Thoracic aorta endothelial cell (primary cell): ENCODE results near the gene COX8A. TPM values are rescaled to one million over a fixed set of nuclear protein-coding genes. Genes with fewer than 3 reads are reported as not detected.

Experiments used
- small RNA-seq: library from RNA; depleted of rRNA; stranded (forward); fragments of <200 nt; gene quantifications from one replicate; pipeline ENCODE3, GENCODE V24; 2012
- total RNA-seq: library from RNA; depleted of rRNA; stranded (reverse); fragments of >200 nt; gene quantifications from 2 replicates; pipeline ENCODE4 v1.2.3, GENCODE V29; 2012

COX8A gene, protein sequence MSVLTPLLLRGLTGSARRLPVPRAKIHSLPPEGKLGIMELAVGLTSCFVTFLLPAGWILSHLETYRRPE
- total RNA-seq, result 188 and 250 TPM in 2 replicates

DNA sequence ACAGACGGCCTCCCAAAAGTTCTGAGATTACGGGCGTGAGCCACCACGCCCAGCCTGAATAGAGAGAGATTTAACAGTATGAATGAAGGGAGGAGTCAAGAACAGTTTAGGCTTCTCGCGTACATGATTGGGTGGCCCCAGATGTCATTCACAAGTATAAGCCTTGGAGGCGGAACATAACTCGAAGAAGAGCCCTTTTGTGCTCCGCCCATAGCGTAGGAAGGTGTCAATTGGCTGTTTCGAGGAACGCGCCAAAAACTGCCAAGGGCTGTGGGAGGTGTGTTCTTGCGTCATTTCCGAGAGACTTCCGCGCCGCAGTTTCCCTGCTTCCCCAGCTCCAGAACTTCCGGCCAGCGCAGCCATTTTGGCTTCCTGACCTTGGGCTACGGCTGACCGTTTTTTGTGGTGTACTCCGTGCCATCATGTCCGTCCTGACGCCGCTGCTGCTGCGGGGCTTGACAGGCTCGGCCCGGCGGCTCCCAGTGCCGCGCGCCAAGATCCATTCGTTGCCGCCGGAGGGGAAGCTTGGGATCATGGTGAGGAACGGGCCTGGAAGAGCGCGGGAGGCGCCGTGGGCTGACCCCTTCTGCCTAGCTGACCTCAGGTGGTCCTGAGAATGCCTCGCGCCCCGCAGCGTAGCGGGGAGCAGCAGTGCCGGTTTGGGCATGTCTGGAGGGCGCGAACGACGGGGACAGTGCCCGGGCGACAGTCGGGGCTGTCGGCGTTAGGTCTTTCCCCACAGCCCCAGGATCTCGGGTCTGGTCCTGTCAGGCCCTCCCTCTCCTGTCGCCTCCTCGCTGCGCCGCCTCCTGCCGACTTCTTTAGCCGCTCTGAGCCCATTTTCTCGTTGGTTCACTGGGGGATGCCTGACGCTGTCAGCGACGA lies at the start of gene COX8A:
Gene COX8A, plus strand, starts transcription at position 362 of the 885 bp plus-strand sequence. Its CDS starts 61 bp downstream, at position 423.

DNA sequence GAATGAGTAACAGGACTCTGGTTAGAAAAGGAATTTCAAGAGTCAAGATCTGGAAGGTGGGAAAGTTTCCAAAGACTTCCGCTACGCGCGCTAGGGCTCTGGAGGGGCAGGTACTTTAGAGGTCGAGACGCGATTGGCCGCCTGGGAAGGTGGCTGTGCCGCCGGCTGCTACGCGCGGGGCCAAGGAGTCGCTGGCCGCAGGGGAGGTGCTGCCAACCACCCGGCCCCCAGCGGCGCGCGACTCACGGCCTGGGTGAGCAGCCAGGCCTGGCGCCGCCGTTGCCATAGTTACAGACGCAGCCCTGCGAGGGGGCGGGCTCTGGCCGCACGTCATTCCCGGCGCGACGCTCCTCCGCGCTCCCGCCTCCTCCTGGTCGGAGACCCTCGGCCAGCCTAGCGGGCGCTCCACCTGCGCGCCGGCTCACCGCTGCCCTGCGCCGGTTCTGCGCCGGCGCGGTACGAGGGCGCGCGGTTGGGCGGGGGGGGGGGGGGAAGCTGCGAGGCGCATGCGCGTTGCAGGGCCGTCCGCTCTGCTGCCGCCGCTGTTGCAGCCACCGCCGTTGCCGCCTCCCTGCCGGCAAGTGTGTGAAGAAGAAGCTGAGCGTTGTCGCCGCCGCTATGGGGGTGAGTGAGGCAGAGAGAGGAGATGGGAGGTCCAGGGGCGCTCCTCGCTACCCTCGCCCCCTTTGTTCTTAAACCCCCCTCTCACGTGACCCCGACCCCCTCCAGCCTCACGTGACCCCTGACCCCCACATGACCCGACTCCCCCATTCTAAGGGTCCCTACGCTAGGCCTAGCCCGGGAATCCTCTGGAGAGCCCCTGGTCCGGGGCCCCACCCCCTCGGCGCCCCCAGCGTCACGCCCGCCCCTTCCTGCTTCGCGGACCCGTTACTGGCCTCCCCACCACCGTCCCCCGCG lies 35.7 kb upstream of the COX8A start, which contains the start of gene NAA40:
Gene NAA40, plus strand, starts transcription at position 524 of the 918 bp plus-strand sequence. Its CDS starts 95 bp downstream, at position 619.

DNA sequence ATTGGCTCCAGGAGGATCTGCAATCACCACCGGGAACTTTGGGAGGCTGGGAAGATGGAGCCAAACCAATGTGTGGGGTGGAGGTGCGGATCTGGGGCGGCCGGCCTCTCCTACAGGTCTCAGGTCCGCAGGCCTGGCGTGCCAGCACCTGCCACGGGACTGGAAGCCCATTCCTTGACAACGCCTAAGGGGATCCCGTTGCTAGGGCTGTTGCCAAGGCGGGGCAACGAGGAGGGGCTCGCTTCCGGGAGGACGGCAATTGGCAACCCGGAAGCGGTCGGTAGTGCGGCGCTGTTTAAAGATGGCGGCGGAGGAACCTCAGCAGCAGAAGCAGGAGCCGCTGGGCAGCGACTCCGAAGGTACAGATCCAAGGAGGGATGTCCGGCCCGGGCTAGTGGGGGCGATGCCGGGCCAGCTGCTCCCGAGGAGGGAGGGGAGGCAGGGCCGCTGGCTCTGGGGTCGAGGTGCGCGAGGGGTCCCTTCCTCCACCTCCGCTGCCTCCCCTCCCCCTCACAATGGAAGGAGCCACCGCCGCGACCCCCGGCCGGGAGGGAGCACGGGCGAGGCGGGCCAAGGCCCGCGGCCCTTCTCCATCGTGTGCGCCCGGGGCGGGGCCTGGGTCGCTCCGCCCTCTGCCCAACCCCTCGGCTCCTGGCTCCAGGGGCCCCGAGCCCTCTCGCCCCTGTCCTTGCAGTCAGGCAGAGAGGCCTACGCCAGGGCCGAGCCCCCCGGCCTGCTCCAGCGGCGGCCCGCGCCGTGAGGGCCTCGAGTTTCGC lies 11.9 kb downstream of the COX8A start, which contains the start of gene OTUB1:
Gene OTUB1, plus strand, starts transcription at position 283 of the 776 bp plus-strand sequence. Its CDS starts 19 bp downstream, at position 302.

Small RNA genes within 50 kb of the gene (small RNA-seq; reads per million reads assigned to genes)
- gene RNU6-45P, result not detected

Other genes starting within 250 kb of the COX8A start
- 18.9 and 23.3 TPM in 2 replicates for gene ZFTA, start 205.8 kb upstream of the COX8A start, total RNA-seq
- gene SPINDOC, start 161.2 kb upstream of the COX8A start, total RNA-seq, result 27.4 and 32.6 TPM in 2 replicates
- gene MARK2, start 135.5 kb upstream of the COX8A start, total RNA-seq, result 26.1 and 29.2 TPM in 2 replicates
- gene RCOR2, start 57.5 kb upstream of the COX8A start, total RNA-seq, result 0.36 and 0.40 TPM in 2 replicates
- 19.8 and 23.0 TPM in 2 replicates for gene NAA40, start 35.6 kb upstream of the COX8A start, total RNA-seq
- gene OTUB1, start 11.8 kb downstream of the COX8A start, total RNA-seq, result 41.8 and 53.3 TPM in 2 replicates
- not detected in 2 replicates for gene FLRT1, start 61.3 kb downstream of the COX8A start, total RNA-seq
- 12.4 and 18.5 TPM in 2 replicates for gene MACROD1, start 191.5 kb downstream of the COX8A start, total RNA-seq
- gene STIP1, start 211.6 kb downstream of the COX8A start, total RNA-seq, result 247 and 273 TPM in 2 replicates
- 124 and 138 TPM in 2 replicates for gene FERMT3, start 232.1 kb downstream of the COX8A start, total RNA-seq